NCI-H2029 treated with DMSO at 0.1 percent for 48 hours (cell line): Measurements from ENCODE around the gene KRT7.
A peak's percentile ranks its signal among the peaks of the same experiment; 100 is the strongest.
"Not testable (repeated sequence)": the region's sequence is repeated elsewhere in the genome, so short reads cannot be mapped to it uniquely, and the experiment has no call there.

Experiments used
- DNase-seq: peaks from one replicate; lab custom pipeline; 2025; lab: John Stamatoyannopoulos, UW

Gene KRT7

DNA sequence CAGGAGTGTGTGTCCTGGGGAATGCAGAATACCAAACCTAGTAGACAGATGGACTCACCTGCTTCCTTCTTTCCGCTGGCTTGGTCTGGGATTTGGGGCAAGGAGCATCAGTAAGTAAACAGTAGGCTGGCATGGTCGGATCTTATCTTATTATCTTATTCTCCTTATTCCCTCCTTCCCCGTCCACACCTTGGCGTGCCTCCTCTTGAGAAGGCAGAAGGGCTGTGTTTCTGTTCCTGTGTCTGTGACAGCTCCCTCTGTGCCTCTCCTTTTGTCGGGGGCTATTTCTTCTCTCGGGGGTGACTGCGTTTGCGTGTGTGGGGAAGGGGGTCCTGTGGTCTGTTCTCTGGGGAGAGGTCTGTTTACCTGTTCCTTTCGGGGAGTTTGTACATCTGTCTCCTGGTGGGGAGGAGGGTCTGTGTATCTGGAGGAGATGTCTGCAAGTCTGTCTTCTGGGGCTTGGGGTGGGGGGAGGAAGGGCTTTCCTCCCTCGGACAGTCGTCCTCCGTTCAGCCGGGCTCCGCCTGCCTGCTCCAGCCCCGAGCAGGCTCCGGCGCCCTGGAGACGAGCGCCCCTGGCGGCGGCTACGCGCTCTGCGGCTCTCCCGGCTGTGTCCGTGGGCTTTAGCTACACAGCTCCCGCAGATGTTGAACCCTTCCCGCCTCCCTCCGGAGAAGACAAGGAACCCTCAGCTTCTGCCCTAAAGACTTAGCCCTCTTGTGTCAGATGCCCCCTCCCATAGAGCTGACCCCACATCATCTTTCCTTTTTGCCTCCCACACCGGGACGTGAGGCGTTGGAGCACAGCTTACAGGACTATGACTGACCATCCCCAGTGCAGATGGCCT lies 45.8 kb downstream of the KRT7 start:
- no peak for DNase-seq

DNA sequence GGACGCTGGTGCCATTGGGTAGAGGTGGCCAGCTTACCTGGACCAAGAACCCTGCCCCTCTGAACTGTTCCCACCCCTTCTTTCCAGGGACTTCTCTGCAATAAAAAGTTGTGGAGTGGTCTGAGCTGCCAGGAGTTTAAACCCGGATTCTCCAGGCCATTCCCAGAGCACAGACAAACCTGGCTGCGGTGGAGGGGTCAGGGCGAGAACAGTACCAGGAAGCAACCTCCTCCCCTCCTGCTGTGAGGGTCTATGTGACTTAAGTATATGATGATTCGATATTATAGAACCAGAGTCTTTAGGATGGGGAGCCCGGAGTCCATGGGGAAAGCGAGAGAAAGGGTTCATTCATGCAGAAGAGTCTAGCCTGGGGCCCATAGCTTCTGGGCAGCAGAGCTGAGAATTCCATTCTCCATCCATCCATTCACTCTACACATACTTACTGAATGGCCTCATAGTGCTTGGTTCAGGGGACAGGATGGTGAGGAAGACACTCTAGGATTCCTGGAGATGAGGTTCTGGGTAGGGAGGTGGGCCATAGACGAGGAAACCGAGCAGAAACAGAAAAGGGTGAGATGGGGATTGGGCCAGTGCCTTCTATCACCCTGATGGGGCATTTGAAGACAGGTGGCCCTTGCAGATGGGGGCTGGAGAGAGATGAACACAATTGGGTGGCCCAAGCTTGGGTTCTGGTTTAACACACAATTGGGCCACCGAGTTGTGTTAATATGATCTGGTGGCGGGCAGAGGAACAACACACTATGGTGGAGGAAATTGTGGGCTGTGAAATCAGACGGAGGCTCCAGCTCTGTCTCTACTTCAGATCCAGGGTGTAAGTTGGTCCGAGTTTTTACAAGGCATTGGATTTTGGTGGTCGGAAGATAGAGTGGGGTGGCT lies 46.6 kb downstream of the KRT7 start:
- DNase-seq, result no peak

DNA sequence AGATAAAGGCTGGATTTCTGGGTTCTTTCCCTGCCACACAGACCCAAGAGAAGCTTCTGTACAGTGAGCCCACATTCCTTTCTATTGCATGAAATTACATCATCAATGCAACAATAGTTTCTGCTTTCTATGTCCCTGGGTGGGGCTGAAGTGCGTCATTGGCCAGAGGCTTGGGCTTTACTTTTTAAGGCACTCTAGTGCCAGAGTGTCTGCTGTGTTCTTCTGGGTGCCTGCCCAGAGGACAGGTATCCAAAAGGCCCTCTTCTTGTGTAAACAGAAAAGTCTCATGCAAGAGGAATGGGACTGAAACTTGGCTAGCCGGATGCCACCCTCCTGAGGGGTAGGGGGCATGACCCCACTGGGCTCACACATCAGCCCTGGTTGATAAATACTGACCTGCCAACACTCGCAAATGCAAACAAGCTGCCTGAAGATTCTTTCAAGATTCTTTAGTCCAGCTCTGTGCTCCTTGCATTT lies 47.3 kb downstream of the KRT7 start:
- DNase-seq, result peak; percentile 14

DNA sequence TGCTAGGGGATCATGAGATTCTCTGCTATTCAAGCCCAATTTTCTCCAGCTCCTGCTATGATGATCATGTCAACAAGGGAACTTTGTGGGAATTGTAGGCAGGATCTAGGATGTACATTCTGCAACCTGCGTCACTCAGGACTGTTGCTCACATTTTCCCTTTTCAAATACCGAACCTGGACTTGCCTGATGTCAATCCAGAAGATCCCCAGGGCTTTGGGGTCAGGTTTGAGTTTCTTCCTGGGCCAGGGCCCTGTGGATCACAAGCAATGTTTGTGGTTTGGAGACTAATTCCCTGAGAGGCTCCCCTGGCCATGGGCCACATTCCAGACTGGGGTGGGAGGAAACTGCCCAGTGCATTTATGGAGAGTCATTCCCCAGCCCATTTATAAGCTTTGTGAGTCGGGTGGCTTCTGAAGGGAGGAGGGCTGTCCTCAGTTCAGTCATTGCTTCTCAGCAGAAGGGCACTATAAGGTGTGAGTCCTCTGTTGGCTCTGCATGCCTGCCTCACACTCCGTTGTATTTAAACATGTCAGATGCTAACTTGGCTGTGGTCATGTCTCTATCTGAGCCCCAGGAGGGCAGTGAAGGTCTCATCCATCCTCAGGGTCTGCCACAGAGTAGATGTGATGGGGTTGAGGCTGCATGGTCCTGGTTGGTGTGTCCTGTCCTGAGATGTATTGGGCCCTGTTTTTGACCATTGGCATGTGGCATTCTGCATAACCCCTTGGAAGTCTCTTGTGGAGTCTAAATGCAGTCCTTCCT lies 47.9 kb downstream of the KRT7 start:
- DNase-seq, result no peak

DNA sequence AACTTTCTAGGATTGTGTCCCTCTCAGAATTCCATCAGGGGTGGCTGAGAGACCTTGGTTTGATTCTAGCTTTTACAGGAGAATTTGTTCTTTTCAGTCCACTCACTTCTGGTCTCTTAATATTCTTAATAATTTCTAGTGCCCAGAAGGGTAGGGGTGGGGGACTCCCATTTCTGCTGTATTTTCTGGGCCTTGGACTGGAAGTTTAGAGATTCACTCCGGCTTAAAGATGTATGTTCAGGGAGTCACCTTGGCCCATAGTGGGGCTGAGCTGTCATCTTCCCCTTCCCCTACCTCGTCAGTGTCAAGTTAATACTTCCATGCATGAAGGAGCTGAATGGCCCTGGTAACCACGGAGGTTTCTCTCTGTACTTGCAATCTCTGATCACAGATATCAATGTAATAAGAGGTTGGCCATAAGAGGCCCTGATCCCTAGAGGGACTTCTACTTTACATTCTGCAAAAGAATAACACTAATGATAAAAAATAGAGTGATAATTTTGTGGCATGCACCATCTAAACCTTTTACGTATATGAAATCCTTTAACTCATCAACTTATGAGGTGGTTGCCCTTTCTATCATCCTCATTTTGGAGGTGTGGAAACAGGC lies 51.6 kb downstream of the KRT7 start:
- DNase-seq, result no peak

DNA sequence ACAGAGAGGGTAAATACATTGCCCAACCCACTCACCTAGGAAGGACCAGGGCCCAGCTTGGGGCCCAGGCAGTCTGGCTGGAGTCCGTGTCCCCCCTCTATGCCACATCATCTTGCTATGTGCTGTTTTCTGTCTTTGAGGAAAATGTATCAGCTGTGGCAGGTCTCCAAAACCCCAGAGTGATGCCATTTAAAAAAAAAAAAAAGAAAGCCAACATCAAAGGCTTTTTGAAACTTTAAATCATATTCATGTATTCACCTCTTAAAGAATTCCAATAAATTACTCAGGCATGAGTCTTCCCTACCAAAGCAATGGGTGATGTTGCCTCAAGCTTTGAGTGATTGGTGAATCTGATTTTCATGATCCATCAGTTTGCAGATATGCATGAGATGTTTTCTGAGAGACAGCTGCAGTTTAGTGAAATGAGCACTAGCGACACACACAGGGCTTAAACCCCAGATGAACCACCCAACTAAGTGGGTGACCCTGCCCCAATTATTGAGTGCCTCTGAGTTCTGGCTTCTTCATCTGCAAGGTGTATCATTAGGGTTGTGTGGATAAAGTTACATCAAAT lies 52.2 kb downstream of the KRT7 start:
- DNase-seq, result no peak

DNA sequence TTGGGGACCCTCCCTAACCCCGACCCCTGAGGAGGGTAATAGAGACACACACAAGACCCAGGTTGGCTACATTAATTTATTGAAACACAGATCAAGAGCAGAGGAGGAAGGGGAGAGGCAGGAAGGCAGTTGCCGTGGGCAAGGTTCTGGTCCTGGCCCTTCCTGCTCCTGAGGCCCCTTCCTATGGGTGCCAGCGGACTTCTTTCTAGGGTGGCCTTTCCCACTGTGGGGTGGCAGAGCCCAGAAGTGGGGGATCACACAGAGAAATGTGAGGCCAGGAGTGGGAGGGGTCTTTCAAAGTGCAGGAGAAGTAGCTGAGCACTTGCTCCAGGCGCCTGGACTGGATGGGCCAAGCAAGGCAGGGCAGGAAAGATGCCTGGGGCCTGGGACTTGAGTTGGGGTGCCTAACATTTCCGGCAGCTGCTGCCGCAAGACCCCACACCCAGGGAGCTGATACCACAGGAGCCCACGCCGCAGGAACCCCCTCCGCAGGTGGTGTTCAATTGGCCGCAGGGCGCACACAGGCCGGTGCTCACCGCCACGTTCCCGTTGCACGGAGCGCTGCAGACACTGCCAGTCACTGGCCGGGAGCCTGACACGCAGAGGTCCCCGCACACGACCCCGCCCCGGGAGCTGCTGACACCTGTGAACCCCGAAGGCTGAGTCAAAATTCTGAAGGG lies 52.9 kb downstream of the KRT7 start:
- DNase-seq, result no peak

DNA sequence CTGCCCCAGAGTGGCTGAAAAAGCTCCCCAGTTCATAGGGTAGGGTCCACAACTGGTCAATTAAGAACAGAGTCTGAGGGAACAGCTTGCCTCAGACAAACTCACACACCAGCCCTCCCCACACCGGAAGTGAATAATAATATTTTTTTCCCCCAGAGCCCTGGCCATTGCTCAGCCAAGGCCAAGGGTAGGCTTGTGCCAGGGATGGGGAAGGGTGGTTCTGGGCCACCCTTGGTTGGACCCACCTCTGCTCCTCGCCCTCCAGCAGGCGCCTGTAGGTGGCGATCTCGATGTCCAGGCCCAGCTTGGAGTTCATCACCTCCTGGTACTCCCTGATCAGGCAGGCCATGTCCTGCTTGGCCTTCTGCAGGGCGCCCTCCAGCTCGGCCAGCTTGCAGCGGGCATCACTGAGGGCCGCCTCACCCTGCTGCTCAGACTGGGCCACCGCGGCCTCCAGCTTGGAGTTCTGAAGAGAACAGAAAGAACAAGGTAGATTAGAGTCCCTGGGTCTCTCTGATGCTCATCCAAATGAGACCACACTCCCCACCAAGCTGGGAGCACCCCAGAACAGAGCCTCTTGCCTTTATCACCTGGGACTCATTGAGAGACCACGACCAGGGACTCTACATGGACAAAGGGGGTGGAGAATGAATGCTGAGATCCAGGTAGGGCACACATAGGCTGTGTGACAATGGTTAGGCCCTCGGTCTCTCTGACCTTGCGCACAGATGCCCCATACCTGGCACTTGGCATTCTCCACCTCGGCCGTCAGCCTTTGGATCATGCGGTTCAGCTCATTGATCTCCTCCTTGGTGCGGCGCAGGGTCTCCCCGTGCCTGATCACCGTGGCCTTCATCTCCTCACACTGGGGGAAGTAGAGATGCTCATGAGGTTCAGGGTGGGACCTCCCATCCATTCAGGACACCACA lies 54.1 kb downstream of the KRT7 start:
- DNase-seq, result not testable (repeated sequence)

DNA sequence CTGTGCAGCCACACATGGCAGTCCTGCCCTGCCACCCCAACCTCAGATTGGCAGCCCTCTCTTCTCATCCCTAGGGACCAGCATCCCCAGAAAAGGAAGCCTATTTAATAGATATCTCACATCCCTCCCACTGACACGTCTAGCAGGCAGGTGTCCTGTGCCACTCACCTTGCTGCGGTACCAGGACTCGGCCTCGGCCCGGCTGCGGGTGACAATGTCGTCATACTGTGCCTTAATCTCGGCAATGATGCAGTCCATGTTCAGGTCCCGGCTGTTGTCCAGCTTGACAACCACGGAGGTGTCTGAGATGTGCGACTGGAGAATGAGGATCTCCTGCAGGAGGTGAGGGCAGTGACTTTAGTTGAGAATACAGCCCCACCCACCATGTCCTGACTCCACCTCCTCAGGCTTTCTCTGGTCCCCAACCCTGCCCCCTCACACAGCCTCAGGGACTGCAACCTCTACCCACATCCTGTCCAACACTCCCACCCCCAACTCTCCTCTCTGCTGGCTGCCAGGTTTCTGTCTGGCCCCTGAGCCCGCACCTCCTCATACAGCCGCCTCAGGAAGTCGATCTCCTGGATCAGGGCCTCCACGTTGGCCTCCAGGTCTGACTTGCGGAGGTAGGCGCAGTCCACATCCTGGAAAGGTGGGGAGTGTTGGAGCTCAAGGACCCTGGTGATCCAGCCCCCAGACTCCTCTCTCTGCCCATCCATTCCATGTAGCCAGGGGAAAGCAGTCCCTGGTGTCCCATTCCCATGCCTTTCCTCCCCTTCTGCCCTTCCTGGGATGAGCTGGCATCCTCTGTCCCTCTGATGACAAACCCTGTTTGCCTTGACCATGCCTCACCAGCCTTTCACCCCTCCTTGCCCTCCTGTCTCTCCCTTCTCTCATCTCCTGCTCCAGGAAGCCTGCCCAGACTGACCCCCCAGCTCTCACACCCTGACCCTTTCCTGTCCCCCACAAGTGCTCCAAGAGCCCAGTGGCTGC lies 55.1 kb downstream of the KRT7 start:
- DNase-seq, result not testable (repeated sequence)

DNA sequence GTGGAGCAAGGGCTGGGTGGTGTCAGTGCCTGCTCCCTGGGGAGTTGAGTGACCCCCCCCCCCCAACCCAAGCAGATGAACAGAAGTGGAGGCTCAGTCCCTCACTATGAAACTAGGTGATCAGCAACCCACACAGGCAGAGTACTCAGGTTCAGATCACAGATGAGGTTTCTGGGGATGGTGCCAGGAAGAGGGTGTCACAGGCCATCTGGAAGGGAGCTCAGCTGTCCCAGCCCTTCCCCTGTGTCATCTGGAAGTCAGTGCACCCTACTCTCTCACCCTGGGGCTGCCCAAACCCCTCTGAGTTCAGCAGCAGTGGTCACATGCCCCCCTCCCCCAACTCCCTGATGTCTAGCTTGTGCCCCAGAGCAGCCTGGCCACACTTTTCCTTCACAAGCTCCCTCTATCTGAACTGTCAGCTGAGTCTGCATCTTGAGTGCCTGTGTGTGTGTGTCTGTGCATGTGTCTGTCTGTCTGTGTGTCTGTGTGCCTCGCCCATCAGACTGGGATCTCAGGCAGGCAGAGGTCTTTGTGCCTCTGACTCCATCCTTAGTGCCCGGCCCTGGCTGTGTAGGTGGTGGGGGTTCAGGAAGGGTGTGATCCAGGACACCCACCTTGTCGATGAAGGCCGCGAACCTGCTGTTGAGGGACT lies 57.6 kb downstream of the KRT7 start:
- not testable (repeated sequence) for DNase-seq

DNA sequence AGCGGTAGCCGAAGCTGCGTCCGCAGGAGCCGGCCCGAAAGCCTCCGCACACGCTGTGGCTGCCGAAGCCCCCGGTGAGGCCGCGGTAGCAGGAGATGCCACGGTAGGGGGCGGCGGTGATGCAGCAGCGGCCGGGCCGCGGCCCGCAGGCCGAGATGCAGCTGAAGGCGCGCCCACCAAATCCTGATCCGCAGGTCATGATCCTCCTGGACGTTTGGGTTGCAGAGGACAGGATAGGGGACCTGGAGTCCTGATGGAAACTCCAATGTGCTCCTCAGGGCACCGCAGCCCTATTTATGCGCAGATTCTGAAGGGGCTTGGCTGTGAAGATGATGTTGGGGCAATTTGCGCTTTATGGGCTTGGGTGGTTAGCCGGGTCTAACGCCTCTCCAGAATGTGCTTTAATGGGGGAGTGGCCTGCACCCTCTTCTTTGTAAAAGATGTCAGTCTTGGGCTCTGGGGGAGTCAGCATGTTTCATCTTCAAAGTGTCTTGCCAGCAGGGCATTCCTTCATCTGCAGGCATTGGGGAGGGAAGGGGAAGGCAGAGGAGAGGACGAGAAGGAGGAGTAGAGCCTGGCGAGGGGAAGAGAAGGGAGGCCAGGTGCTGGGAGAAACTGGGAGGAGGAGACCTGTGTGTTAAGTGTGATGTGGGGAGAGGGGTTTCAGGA lies 58.4 kb downstream of the KRT7 start, which contains the start of gene KRT81:
Gene KRT81, minus strand, starts transcription at position 268 of the 669 bp plus-strand sequence. Its CDS starts 69 bp downstream, at position 199.
- DNase-seq, result no peak

DNA sequence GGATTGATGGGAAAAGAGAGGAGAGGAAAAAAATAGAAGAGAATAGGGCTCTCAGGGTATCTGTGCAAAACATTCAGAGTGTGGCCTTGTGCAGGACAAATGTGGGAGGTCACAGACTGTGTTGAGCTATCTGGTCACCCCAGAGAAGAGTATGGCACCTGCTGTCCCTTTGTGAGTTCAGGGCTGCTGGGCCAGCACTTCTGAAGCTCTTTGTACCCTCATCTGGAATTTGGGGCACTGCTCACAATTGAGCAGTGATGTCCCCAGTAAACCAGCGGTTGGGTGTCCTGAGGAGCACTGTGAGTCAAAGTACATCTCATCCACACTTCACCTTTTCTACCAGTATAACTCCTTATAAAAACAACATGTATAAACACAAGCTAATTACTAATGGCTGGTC lies 60.9 kb downstream of the KRT7 start:
- no peak for DNase-seq

DNA sequence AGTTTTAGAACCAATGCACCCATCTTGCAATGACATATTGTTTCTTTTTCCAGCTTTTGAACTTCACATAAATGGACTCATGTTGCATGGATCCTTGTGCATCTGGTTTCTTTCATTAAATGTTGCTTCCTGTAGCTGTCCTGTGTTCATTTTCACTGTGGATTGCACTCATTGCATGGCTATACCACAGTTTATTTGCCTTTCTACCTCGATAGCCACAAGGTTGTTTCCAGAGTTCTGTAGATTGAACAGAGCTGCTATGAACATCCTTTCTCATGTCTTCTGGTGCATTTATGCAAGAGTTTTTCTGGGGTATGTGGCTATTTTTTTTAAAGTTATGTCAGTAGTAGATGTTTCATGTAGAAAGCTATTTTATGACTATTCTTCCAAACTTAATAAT lies 61.8 kb downstream of the KRT7 start:
- no peak for DNase-seq

DNA sequence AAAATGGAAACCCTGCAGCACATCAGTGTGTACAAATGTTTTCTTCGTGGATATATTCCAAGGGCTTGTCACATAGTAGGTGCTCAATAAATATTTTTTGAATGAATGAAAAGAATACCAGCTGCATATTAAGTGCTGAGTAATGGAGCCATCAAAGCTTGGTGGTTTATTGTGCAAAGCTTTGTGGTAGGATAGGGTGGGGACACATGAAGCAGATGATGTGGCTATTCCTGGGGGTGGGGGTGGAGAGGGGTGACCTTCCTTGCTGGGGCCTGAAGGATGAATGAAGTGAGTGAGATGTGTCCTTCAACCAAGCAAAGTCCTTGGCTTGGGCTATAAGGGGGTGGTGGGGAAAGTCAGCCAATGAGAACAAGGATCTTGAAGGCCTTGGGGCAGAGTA lies 62.6 kb downstream of the KRT7 start:
- no peak for DNase-seq

DNA sequence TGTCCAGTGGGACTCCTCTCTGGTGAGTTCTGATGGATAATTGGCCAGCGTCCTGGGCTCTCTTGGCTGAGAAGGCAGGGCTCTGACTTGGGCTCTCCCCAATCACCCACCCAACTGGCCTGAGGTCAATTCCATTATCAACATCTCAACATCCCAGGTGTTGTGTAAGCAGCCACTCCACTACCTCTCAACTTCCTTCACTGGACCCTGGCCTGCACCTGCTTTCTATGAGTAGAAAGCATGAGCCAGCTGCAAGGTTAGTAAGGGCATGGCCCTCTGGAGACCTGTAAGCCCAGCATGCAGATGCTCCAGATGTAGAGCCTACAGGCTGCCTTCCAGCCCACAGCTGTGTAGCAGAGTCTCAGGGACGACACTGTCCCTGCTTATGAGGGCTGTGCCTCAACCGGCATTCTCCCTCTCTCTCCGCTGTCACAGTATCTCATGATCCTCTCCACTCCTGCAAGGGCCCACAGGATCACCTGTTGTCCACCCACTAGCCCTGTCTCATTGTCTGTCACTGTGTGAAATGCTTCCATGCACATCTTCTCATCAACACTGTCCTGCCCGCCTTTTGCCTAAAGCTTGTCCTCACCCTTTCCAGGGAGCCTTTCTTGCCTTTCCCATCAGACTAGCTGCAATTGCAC lies 63.7 kb downstream of the KRT7 start:
- no peak for DNase-seq
